CD8-positive, alpha-beta memory T cell (primary cell): ENCODE measurements around the gene IL17C. TPM values are rescaled to one million over a fixed set of nuclear protein-coding genes. Genes with fewer than 3 reads are reported as not detected.

Source experiments
- CTCF ChIA-PET: fragments of 350-600 bp; sonication (Branson Sonifier 250); formaldehyde crosslinking; loops from one replicate; lab custom pipeline; 2021; ENCODE audit warnings: antibody characterized with exemption; lab: Charles Lee
- POLR2A ChIA-PET: fragments of 350-600 bp; sonication (Branson Sonifier 250); formaldehyde crosslinking; loops from one replicate; lab custom pipeline; 2021; ENCODE audit warnings: antibody characterized with exemption; lab: Charles Lee
- DNase-seq, 5 donors: peaks; one replicate each; pipeline versions ENCODE4 v3.0.0 to v3.0.0-alpha.2; 2020 to 2022; ENCODE audit warnings: mixed read lengths in 1 of 5
- H3K27ac ChIP-seq: one replicate; pipeline ENCODE4 v1.7.0; 2013; ENCODE audit warnings: low read depth, mild to moderate bottlenecking, low read length, moderate library complexity
- H3K27me3 ChIP-seq: 2 replicates; pipeline ENCODE4 v1.7.0; 2013; ENCODE audit warnings: low read length, mild to moderate bottlenecking; ENCODE audit not compliant: insufficient read depth, poor library complexity, severe bottlenecking
- H3K36me3 ChIP-seq: 2 replicates; pipeline ENCODE4 v1.7.0; 2013; ENCODE audit warnings: mild to moderate bottlenecking, low read length, moderate library complexity; ENCODE audit not compliant: insufficient read depth
- H3K4me1 ChIP-seq: 2 replicates; pipeline ENCODE4 v1.7.0; 2013; ENCODE audit warnings: mild to moderate bottlenecking, low read length, moderate library complexity; ENCODE audit not compliant: insufficient read depth
- H3K4me3 ChIP-seq: 2 replicates; pipeline ENCODE4 v1.7.0; 2013; ENCODE audit warnings: mild to moderate bottlenecking, low read length
- H3K9me3 ChIP-seq: 2 replicates; pipeline ENCODE4 v1.7.0; 2013; ENCODE audit warnings: mild to moderate bottlenecking, low read length
- H3K27ac Mint-ChIP-seq, 8 donors: one replicate each; pipeline ENCODE4 v1.8.0; 2020 to 2021; ENCODE audit warnings: mixed read lengths in 8 of 8, mild to moderate bottlenecking in 6 of 8, inconsistent platforms in 3 of 8, moderate library complexity in 3 of 8
- H3K27me3 Mint-ChIP-seq, 2 donors: one replicate each; pipeline ENCODE4 v1.8.0; 2020 to 2021; ENCODE audit warnings: mixed read lengths in 2 of 2, mild to moderate bottlenecking in 1 of 2, moderate library complexity in 1 of 2
- H3K36me3 Mint-ChIP-seq, 3 donors: one replicate each; pipeline ENCODE4 v1.8.0; 2020 to 2021; ENCODE audit warnings: mixed read lengths in 3 of 3, inconsistent platforms in 1 of 3, mild to moderate bottlenecking in 1 of 3
- H3K4me1 Mint-ChIP-seq, 3 donors: one replicate each; pipeline ENCODE4 v1.8.0; 2020 to 2021; ENCODE audit warnings: mixed read lengths in 3 of 3, inconsistent platforms in 1 of 3, mild to moderate bottlenecking in 1 of 3
- H3K4me3 Mint-ChIP-seq, 7 donors: one replicate each; pipeline ENCODE4 v1.8.0; 2020 to 2021; ENCODE audit warnings: mixed read lengths in 7 of 7, mild to moderate bottlenecking in 6 of 7, moderate library complexity in 4 of 7, inconsistent platforms in 2 of 7
- H3K9me3 Mint-ChIP-seq, 5 donors: one replicate each; pipeline ENCODE4 v1.8.0; 2020 to 2022; ENCODE audit warnings: mixed read lengths in 5 of 5, mild to moderate bottlenecking in 3 of 5, moderate library complexity in 2 of 5, inconsistent platforms in 1 of 5
- polyA plus RNA-seq: library from polyadenylated mRNA; unstranded; fragments of 300-500 nt; fragmentation: Illumina TruSeq; gene quantifications from one replicate; pipeline ENCODE4 v1.2.3, GENCODE V29; 2021
- total RNA-seq, 2 experiments: library from RNA; stranded (reverse); gene quantifications; one replicate each; pipeline ENCODE4 v1.2.3, GENCODE V29; 2021

The IL17C gene
- total and polyA plus RNA-seq, 3 experiments from 2014 or later: 0.22 TPM; not detected in 2

GRCh38 chr16:88630433-88630832 lies 7.9 kb upstream of the IL17C start:
- peaks cover 12% of the 10 kb centered on the region for H3K4me1 ChIP-seq
- peaks cover 16% of the 10 kb centered on the region for H3K36me3 ChIP-seq
- no peaks in the 10 kb centered on the region for H3K9me3 ChIP-seq
- no peaks in the 10 kb centered on the region for H3K27me3 ChIP-seq
- DNase-seq: no peak
- H3K4me3 Mint-ChIP-seq: no peak overlapping the region
- no peaks in the 10 kb centered on the region for H3K27me3 Mint-ChIP-seq
- peaks cover 5 to 20% (median 9%) of the 10 kb centered on the region in 3 donors for H3K4me1 Mint-ChIP-seq
- H3K27ac Mint-ChIP-seq: peak overlapping the region in 3 of 8 donors; percentile 29 to 95 (median 45)
- H3K4me3 ChIP-seq: no peak overlapping the region
- POLR2A ChIA-PET: no interaction called here
- no peak overlapping the region for H3K27ac ChIP-seq
- H3K36me3 Mint-ChIP-seq: peaks cover 0 to 68% (median 3%) of the 10 kb centered on the region in 3 donors
- CTCF ChIA-PET: interaction anchor here (4.2 kb wide), 1 partner anchor 10 kb away, joined by 21 read pairs; no protein-coding TSS in a partner anchor
- H3K9me3 Mint-ChIP-seq: no peaks in the 10 kb centered on the region

GRCh38 chr16:88630941-88631340 lies 7.4 kb upstream of the IL17C start:
- H3K4me1 ChIP-seq: peaks cover 16% of the 10 kb centered on the region
- ChIA-PET CTCF (interaction anchor here (0.9 to 4.2 kb wide), 2 partner anchors 10 to 11 kb away, joined by 3 to 21 read pairs; no protein-coding TSS in a partner anchor), POLR2A (no interaction called here)
- H3K36me3 ChIP-seq: peaks cover 14% of the 10 kb centered on the region
- DNase-seq: no peak
- H3K9me3 ChIP-seq: no peaks in the 10 kb centered on the region
- Mint-ChIP-seq H3K9me3 (no peaks in the 10 kb centered on the region), H3K27ac (peak overlapping the region in 3 of 8 donors; percentile 43 to 96 (median 75)), H3K4me1 (peaks cover 7 to 24% (median 12%) of the 10 kb centered on the region in 3 donors), H3K27me3 (no peaks in the 10 kb centered on the region), H3K36me3 (peaks cover 0 to 64% (median 3%) of the 10 kb centered on the region in 3 donors), H3K4me3 (peak overlapping the region in 1 of 7 donors; percentile 58)
- H3K27ac ChIP-seq: no peak overlapping the region
- no peak overlapping the region for H3K4me3 ChIP-seq
- H3K27me3 ChIP-seq: no peaks in the 10 kb centered on the region

DNA sequence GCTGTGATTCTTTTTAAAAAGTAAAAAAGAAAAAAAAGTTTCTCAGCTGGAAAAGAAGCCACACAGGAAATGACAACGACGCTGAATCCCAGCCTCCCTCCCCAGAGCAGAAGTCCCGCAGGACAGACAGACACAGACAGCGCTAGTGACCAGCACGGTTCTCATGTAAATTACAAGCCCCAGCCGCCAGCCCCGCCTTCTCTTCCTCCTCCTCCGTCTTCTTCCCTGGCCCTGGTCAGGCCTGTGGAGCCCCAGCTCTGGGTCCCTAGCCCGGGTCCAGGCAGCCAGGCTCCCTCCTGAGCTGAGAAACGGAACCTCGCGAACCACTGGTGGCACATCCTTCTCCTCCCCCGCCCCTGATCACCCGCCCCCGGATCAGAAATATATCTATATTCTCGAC lies 7.0 kb upstream of the IL17C start:
- Mint-ChIP-seq H3K4me1 (peaks cover 12 to 27% (median 16%) of the 10 kb centered on the region in 3 donors), H3K27ac (peak overlapping the region in 6 of 8 donors; percentile 47 to 96 (median 76)), H3K36me3 (peaks cover 0 to 60% (median 3%) of the 10 kb centered on the region in 3 donors), H3K4me3 (peak overlapping the region in 3 of 7 donors; percentile 13 to 63 (median 58)), H3K9me3 (no peaks in the 10 kb centered on the region), H3K27me3 (no peaks in the 10 kb centered on the region)
- Histone ChIP-seq H3K9me3 (no peaks in the 10 kb centered on the region), H3K36me3 (peaks cover 14% of the 10 kb centered on the region), H3K4me3 (no peak overlapping the region), H3K4me1 (peaks cover 16% of the 10 kb centered on the region), H3K27me3 (no peaks in the 10 kb centered on the region), H3K27ac (no peak overlapping the region)
- POLR2A ChIA-PET: interaction anchor here (0.7 kb wide), 1 partner anchor 9 kb away, joined by 8 read pairs; no protein-coding TSS in a partner anchor
- DNase-seq: no peak
- CTCF ChIA-PET: interaction anchor here (0.9 to 4.2 kb wide), 3 partner anchors 9 to 54 kb away, joined by 3 to 21 read pairs (median 8); no protein-coding TSS in a partner anchor

- Mint-ChIP-seq H3K36me3 (peaks cover 0 to 53% (median 3%) of the 10 kb centered on the region in 3 donors), H3K4me1 (peaks cover 14 to 27% (median 17%) of the 10 kb centered on the region in 3 donors), H3K9me3 (peaks cover 0 to under 1% (median 0%) of the 10 kb centered on the region in 5 donors), H3K4me3 (peak overlapping the region in 3 of 7 donors; percentile 13 to 65 (median 58)), H3K27me3 (no peaks in the 10 kb centered on the region), H3K27ac (peak overlapping the region in 7 of 8 donors; percentile 5 to 97 (median 76))
- no peak overlapping the region for H3K27ac ChIP-seq
- no peaks in the 10 kb centered on the region for H3K9me3 ChIP-seq
- CTCF ChIA-PET: interaction anchor here (0.9 to 4.2 kb wide), 5 partner anchors 9 to 62 kb away, joined by 3 to 21 read pairs (median 6); partner anchors contain the start of gene ZC3H18
- H3K4me3 ChIP-seq: no peak overlapping the region
- H3K36me3 ChIP-seq: peaks cover 10% of the 10 kb centered on the region
- peaks cover 17% of the 10 kb centered on the region for H3K4me1 ChIP-seq
- POLR2A ChIA-PET: interaction anchor here (0.7 to 2.4 kb wide), 2 partner anchors 9 to 12 kb away, joined by 8 to 15 read pairs; no protein-coding TSS in a partner anchor
- H3K27me3 ChIP-seq: no peaks in the 10 kb centered on the region
- no peak for DNase-seq
Observed at GRCh38 chr16:88631920-88632586, 6.3 kb upstream of the IL17C start.

DNA sequence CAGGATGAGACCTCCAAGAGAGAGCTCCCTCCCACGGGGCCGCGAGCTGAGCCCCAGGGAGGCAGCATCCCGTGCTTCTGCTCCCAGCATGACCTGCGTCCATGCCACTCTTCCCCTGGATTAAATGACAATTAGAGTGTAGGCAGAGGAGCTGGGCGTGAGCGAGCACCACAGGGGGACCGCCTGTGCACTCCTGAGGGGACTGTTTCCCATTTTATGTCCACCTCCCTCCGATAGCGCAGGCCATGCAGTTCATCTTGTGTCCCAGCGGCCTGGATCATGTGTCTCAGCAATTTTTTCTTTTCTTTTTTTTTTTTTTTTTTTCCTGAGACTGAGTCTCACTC lies 5.8 kb upstream of the IL17C start:
- Mint-ChIP-seq H3K27ac (peak overlapping the region in 7 of 8 donors; percentile 17 to 97 (median 93)), H3K9me3 (peaks cover 0 to 4% (median under 1%) of the 10 kb centered on the region in 5 donors), H3K36me3 (peaks cover 0 to 50% (median 3%) of the 10 kb centered on the region in 3 donors), H3K4me3 (peak overlapping the region in 4 of 7 donors; percentile 19 to 65 (median 34)), H3K4me1 (peaks cover 19 to 32% (median 22%) of the 10 kb centered on the region in 3 donors), H3K27me3 (no peaks in the 10 kb centered on the region)
- no peak for DNase-seq
- ChIA-PET POLR2A (interaction anchor here (0.5 to 2.4 kb wide), 5 partner anchors 12 to 70 kb away, joined by 3 to 15 read pairs (median 7); partner anchors contain the start of gene MVD), CTCF (interaction anchor here (0.9 to 4.2 kb wide), 7 partner anchors 12 to 1141 kb away, joined by 3 to 21 read pairs (median 5); partner anchors contain the start of gene ZC3H18)
- H3K9me3 ChIP-seq: no peaks in the 10 kb centered on the region
- H3K36me3 ChIP-seq: peaks cover 8% of the 10 kb centered on the region
- no peak overlapping the region for H3K27ac ChIP-seq
- H3K27me3 ChIP-seq: no peaks in the 10 kb centered on the region
- H3K4me3 ChIP-seq: no peak overlapping the region
- peaks cover 22% of the 10 kb centered on the region for H3K4me1 ChIP-seq

GRCh38 chr16:88633684-88634140 lies 4.7 kb upstream of the IL17C start:
- Mint-ChIP-seq H3K9me3 (peaks cover 0 to 6% (median 3%) of the 10 kb centered on the region in 5 donors), H3K4me1 (peaks cover 30 to 43% (median 31%) of the 10 kb centered on the region in 3 donors), H3K27ac (peak overlapping the region; percentile 83 to 97 (median 92)), H3K36me3 (peaks cover 0 to 39% (median 3%) of the 10 kb centered on the region in 3 donors), H3K27me3 (no peaks in the 10 kb centered on the region), H3K4me3 (peak overlapping the region; percentile 75 to 90 (median 82))
- no peaks in the 10 kb centered on the region for H3K9me3 ChIP-seq
- ChIA-PET CTCF (interaction anchor here (0.7 to 4.2 kb wide), 11 partner anchors 13 to 1140 kb away, joined by 3 to 21 read pairs (median 3); partner anchors contain the start of genes GALNS, MVD, TRAPPC2L and ZC3H18), POLR2A (interaction anchor here (0.7 to 2.4 kb wide), 5 partner anchors 14 to 69 kb away, joined by 3 to 15 read pairs (median 4); partner anchors contain the start of gene MVD)
- H3K27ac ChIP-seq: peak overlapping the region; percentile 75
- no peaks in the 10 kb centered on the region for H3K36me3 ChIP-seq
- H3K27me3 ChIP-seq: no peaks in the 10 kb centered on the region
- DNase-seq: peak; percentile 44 to 83 (median 69)
- peak overlapping the region; percentile 61 for H3K4me3 ChIP-seq
- peaks cover 34% of the 10 kb centered on the region for H3K4me1 ChIP-seq

DNA sequence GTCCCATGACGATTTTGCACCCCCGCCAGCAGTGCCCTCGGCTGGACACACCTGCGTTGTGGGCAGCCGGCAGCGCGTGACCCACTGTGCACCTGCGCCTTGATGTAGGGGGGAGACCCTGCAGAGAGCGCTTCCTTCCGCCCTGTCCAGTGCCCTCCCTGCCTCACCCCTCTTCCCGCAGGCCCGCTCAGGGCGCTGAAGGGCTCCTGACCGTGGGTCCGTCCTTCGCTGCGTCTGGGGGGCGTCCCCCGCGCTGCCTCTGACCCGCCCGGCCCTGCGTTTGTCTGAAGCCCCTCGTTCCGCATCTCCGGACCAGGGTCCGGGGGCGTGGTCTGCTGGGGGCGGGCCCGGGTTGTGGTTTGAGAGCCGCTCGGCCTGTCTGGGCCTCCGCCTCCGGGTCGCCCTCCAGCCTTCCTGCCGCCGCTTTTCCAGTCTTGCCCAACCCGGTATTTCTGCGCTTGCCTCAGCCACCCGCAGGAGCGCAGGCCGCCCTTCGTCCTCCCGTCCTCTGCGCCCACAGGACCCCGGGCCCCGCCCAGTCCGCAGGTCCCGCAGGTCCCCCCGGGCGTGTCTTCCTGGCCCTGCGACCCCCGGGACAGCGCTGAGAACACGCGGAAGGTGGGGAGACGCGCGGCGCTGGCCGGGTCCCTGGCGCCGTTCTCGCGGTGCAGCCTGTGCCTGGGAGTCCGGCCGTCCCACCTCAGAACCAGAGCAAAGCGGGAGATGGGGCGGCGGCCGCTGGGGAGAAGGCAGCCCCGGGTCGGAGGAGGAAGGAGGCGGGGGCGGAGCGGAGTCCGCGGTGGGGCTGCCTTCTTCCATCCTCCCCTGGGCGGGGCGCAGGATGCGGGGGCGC lies 4.0 kb upstream of the IL17C start:
- peaks cover 0 to 6% (median 3%) of the 10 kb centered on the region in 5 donors for H3K9me3 Mint-ChIP-seq
- peaks cover 0 to 34% (median 3%) of the 10 kb centered on the region in 3 donors for H3K36me3 Mint-ChIP-seq
- peak overlapping the region; percentile 83 to 97 (median 92) for H3K27ac Mint-ChIP-seq
- Histone ChIP-seq H3K27me3 (no peaks in the 10 kb centered on the region), H3K36me3 (no peaks in the 10 kb centered on the region), H3K27ac (peak overlapping the region; percentile 75), H3K4me1 (peaks cover 40% of the 10 kb centered on the region), H3K9me3 (no peaks in the 10 kb centered on the region), H3K4me3 (peak overlapping the region; percentile 61)
- ChIA-PET POLR2A (interaction anchor here (1.6 to 2.4 kb wide), 2 partner anchors 14 to 68 kb away, joined by 8 to 15 read pairs; no protein-coding TSS in a partner anchor), CTCF (interaction anchor here (1.0 to 4.2 kb wide), 3 partner anchors 14 to 159 kb away, joined by 3 to 21 read pairs (median 6); partner anchors contain the start of gene ZC3H18)
- peaks cover 31 to 48% (median 31%) of the 10 kb centered on the region in 3 donors for H3K4me1 Mint-ChIP-seq
- peak overlapping the region; percentile 75 to 90 (median 82) for H3K4me3 Mint-ChIP-seq
- peak; percentile 46 to 73 (median 56) for DNase-seq
- H3K27me3 Mint-ChIP-seq: no peaks in the 10 kb centered on the region
